ENCODE measurements around the gene FHAD1.

The FHAD1 gene

GRCh38 chr1:15428815-15429435 is 181.9 kb downstream of the FHAD1 start:
- Histone ChIP-seq H3K27me3 (ENCODE audit: insufficient read depth, low read length) (peaks cover 5% of the 10 kb centered on the region; the same call in 1 of the 2 replicates), H3K9me3 (ENCODE audit: low read length) (no peaks in the 10 kb centered on the region), H3K36me3 (ENCODE audit: insufficient read depth, low read length) (no peaks in the 10 kb centered on the region), H2AFZ (ENCODE audit: low read length) (no peak overlapping the region), H4K20me1 (ENCODE audit: insufficient read depth, low read length) (no peaks in the 10 kb centered on the region), H3K27ac (ENCODE audit: low read depth, low read length, poor library complexity, severe bottlenecking) (no peak overlapping the region), H3K4me1 (ENCODE audit: insufficient read depth, low read length, severe bottlenecking) (no peaks in the 10 kb centered on the region), H3K4me3 (ENCODE audit: low read depth, low read length, poor library complexity, severe bottlenecking) (no peak overlapping the region), H3K4me2 (ENCODE audit: low read length) (no peak overlapping the region), H3K9ac (ENCODE audit: low read length) (no peak overlapping the region), H3F3A (ENCODE audit: insufficient read depth, low read length) (no peaks in the 10 kb centered on the region), H3K79me2 (ENCODE audit: insufficient read depth, low read length) (no peaks in the 10 kb centered on the region), H3K9me2 (ENCODE audit: low read depth, low read length) (no peaks in the 10 kb centered on the region)
- TF ChIP-seq EZH2 (IDR thresholded peaks at IDR 0.05; ENCODE audit: borderline replicate concordance, low read length) (no peak), CTCF (IDR thresholded peaks at IDR 0.05; ENCODE audit: low read length) (no peak)

GRCh38 chr1:15429701-15430149 is 182.7 kb downstream of the FHAD1 start:
- H3K27me3 ChIP-seq (ENCODE audit: insufficient read depth, low read length) = peaks cover 5% of the 10 kb centered on the region; the same call in 1 of the 2 replicates
- H3K4me1 ChIP-seq (ENCODE audit: insufficient read depth, low read length, severe bottlenecking) = no peaks in the 10 kb centered on the region
- H3K4me2 ChIP-seq (ENCODE audit: low read length) = no peak overlapping the region
- H3K9me3 ChIP-seq (ENCODE audit: low read length) = no peaks in the 10 kb centered on the region
- TF ChIP-seq EZH2 (IDR thresholded peaks at IDR 0.05; ENCODE audit: borderline replicate concordance, low read length) (no peak), CTCF (IDR thresholded peaks at IDR 0.05; ENCODE audit: low read length) (no peak)
- H2AFZ ChIP-seq (ENCODE audit: low read length) = no peak overlapping the region
- no peaks in the 10 kb centered on the region for H3K9me2 ChIP-seq (ENCODE audit: low read depth, low read length)
- no peak overlapping the region for H3K9ac ChIP-seq (ENCODE audit: low read length)
- H3K36me3 ChIP-seq (ENCODE audit: insufficient read depth, low read length) = no peaks in the 10 kb centered on the region
- no peaks in the 10 kb centered on the region for H3F3A ChIP-seq (ENCODE audit: insufficient read depth, low read length)
- H3K27ac ChIP-seq (ENCODE audit: low read depth, low read length, poor library complexity, severe bottlenecking) = no peak overlapping the region
- no peaks in the 10 kb centered on the region for H4K20me1 ChIP-seq (ENCODE audit: insufficient read depth, low read length)
- H3K79me2 ChIP-seq (ENCODE audit: insufficient read depth, low read length) = no peaks in the 10 kb centered on the region
- no peak overlapping the region for H3K4me3 ChIP-seq (ENCODE audit: low read depth, low read length, poor library complexity, severe bottlenecking)

GRCh38 chr1:15430787-15431570 is 184.0 kb downstream of the FHAD1 start:
- Histone ChIP-seq H3K36me3 (ENCODE audit: insufficient read depth, low read length) (no peaks in the 10 kb centered on the region), H3K4me1 (ENCODE audit: insufficient read depth, low read length, severe bottlenecking) (no peaks in the 10 kb centered on the region), H3K9me3 (ENCODE audit: low read length) (no peaks in the 10 kb centered on the region), H3K4me2 (ENCODE audit: low read length) (no peak overlapping the region), H3F3A (ENCODE audit: insufficient read depth, low read length) (no peaks in the 10 kb centered on the region), H3K27me3 (ENCODE audit: insufficient read depth, low read length) (peaks cover 5% of the 10 kb centered on the region; the same call in 1 of the 2 replicates), H2AFZ (ENCODE audit: low read length) (no peak overlapping the region), H3K9ac (ENCODE audit: low read length) (no peak overlapping the region), H3K27ac (ENCODE audit: low read depth, low read length, poor library complexity, severe bottlenecking) (no peak overlapping the region), H3K4me3 (ENCODE audit: low read depth, low read length, poor library complexity, severe bottlenecking) (no peak overlapping the region), H3K9me2 (ENCODE audit: low read depth, low read length) (no peaks in the 10 kb centered on the region), H4K20me1 (ENCODE audit: insufficient read depth, low read length) (no peaks in the 10 kb centered on the region), H3K79me2 (ENCODE audit: insufficient read depth, low read length) (no peaks in the 10 kb centered on the region)
- TF ChIP-seq CTCF (IDR thresholded peaks at IDR 0.05; ENCODE audit: low read length) (peak; percentile 97), EZH2 (IDR thresholded peaks at IDR 0.05; ENCODE audit: borderline replicate concordance, low read length) (no peak)

All from OCI-LY1 (cell line).